Body of pancreas (tissue), 4 donors: ENCODE measurements around the gene HMGB4.

ENCODE experiments used
- POLR2A ChIP-seq, 3 donors: fragments of 450-650 bp; IDR thresholded peaks; one replicate each; pipeline ENCODE4 v1.6.1; 2016; ENCODE audit warnings: antibody characterized with exemption in 3 of 3, mild to moderate bottlenecking in 2 of 3
- TF ChIP-seq, protein P1 (sequence below), 7 experiments: fragments of 450-650 bp in 4 of 7; fragments of 200-600 bp in 3 of 7; sonication (generic) in 3 of 7; IDR thresholded peaks; one replicate each; pipeline ENCODE4 v1.5.1; 2016 to 2019; ENCODE audit warnings: antibody characterized with exemption in 7 of 7

DNA sequence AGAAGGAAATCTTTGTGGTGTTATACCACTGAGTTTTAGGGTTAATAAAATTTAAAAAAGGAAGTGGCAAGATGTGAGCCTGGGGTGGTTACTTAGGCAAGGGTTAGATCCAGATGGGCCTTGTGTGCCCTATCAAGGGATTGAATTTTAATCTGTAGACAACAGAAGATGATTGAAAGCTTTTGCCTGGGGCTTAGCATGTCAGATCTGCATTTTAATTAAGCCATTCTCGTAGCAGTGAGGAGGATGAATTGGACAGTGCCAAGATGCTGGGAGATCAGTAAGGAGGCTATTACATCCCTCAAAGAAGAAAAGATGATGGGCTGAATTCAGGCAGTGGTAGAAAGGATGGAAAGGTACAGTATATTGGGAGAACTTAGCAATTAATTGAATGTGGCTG lies 42.3 kb downstream of the HMGB4 start:
- TF ChIP-seq POLR2A (IDR thresholded peaks at IDR 0.05), result no peak
- TF ChIP-seq, protein P1, sequence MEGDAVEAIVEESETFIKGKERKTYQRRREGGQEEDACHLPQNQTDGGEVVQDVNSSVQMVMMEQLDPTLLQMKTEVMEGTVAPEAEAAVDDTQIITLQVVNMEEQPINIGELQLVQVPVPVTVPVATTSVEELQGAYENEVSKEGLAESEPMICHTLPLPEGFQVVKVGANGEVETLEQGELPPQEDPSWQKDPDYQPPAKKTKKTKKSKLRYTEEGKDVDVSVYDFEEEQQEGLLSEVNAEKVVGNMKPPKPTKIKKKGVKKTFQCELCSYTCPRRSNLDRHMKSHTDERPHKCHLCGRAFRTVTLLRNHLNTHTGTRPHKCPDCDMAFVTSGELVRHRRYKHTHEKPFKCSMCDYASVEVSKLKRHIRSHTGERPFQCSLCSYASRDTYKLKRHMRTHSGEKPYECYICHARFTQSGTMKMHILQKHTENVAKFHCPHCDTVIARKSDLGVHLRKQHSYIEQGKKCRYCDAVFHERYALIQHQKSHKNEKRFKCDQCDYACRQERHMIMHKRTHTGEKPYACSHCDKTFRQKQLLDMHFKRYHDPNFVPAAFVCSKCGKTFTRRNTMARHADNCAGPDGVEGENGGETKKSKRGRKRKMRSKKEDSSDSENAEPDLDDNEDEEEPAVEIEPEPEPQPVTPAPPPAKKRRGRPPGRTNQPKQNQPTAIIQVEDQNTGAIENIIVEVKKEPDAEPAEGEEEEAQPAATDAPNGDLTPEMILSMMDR (IDR thresholded peaks at IDR 0.05), result no peak
